ENCODE measurements around the gene LONP1.

Gene LONP1

DNA sequence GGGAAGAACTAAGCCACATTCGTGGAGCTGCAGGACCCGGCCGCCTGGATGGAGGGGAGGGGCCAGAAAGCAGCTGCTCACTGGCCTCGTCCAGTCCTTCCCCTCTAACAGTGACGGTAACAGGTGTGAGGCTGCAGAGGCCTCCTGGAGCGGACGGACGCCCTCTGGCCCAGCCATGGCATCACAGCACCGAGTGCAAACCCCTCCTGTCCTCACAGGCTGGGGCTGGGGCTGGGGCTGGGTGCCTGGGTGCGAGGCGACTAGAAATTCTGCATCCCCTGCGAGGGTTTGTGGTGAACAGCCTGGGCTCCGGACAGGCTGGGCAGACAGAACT, 43.2 kb downstream of the LONP1 start:
- DNase-seq (ENCODE audit: low read depth in 1 of 2, low spot score in 1 of 2): no peak
- in situ Hi-C loops (cut with HindIII; ENCODE audit: low pct_unique_long_range_greater_than_20kb, low sequenced_read_pairs): no loop called here
- TF ChIP-seq JUND (IDR thresholded peaks at IDR 0.05; ENCODE audit: low read depth): no peak

DNA sequence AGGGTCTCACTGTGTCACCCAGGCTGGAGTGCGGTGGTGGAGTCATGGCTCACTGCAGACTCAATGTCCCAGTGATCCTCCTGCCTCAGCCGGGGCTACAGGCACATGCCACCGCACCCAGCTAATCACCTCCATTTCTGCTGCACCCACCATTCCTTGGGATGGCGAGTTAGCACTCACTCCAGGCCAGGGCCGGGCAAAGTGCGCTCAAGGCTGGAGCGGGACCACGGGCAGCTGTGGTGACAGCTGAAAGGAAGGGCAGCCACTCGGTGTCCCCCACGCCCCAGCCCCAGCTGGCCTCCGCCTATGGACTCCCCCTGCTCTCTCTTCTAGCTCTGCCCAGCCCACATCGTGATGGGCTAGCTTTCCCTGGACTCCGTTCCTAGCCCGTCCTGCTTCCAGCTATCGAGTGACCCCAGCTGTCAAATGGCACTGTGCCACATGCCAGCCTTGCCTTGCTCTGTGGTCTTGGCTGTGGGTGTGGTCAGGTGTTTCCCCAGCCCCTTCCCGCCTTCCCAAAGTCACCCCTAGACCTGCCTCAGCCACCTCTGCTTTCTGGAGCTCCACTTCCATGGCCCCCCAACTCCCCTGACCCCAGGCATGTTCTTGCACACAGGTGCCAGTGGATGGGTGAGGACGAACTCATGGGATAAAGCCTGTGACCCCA, 43.7 kb downstream of the LONP1 start:
- DNase-seq (ENCODE audit: low read depth in 1 of 2, low spot score in 1 of 2): no peak
- no peak for TF ChIP-seq JUND (IDR thresholded peaks at IDR 0.05; ENCODE audit: low read depth)
- in situ Hi-C loops (cut with HindIII; ENCODE audit: low pct_unique_long_range_greater_than_20kb, low sequenced_read_pairs): no loop called here

DNA sequence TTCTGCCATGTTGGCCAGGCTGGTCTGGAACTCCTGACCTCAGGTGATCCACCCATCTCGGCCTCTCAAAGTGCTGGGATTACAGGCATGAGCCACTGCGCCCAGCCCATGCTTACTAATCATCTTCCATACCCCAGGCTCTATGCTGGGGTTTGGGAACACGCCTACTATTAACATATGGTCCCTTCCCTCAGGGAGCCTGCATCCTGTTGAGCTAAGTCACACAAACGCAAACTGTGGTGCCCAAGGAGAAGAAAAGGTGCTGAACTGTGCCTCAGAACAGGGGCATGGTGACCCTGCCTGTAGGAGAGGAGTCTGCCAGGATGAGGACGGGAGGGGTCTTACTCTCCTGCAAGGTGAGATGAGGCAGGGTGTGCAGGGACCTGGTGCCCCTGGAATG, 45.2 kb downstream of the LONP1 start:
- no peak for DNase-seq (ENCODE audit: low read depth in 1 of 2, low spot score in 1 of 2)
- in situ Hi-C loops (cut with HindIII; ENCODE audit: low pct_unique_long_range_greater_than_20kb, low sequenced_read_pairs): no loop called here
- TF ChIP-seq JUND (IDR thresholded peaks at IDR 0.05; ENCODE audit: low read depth): no peak

DNA sequence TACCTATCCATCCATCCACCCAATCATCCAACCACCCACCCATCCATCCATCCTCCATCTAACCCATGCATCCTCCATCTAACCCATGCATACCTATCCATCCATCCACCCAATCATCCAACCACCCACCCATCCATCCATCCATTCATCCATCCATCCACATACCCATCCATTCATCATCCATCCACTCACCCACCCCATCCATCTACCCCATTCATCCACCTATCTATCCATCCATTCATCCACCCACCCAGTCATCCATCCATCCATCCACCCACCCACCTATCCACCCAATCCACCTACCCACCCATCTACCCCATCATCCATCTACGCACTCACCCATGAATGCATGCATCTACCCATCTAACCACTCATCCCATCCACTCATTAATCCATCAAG, 46.2 kb downstream of the LONP1 start:
- DNase-seq (ENCODE audit: low read depth in 1 of 2, low spot score in 1 of 2): no peak
- in situ Hi-C loops (cut with HindIII; ENCODE audit: low pct_unique_long_range_greater_than_20kb, low sequenced_read_pairs): no loop called here
- TF ChIP-seq JUND (IDR thresholded peaks at IDR 0.05; ENCODE audit: low read depth): no peak

DNA sequence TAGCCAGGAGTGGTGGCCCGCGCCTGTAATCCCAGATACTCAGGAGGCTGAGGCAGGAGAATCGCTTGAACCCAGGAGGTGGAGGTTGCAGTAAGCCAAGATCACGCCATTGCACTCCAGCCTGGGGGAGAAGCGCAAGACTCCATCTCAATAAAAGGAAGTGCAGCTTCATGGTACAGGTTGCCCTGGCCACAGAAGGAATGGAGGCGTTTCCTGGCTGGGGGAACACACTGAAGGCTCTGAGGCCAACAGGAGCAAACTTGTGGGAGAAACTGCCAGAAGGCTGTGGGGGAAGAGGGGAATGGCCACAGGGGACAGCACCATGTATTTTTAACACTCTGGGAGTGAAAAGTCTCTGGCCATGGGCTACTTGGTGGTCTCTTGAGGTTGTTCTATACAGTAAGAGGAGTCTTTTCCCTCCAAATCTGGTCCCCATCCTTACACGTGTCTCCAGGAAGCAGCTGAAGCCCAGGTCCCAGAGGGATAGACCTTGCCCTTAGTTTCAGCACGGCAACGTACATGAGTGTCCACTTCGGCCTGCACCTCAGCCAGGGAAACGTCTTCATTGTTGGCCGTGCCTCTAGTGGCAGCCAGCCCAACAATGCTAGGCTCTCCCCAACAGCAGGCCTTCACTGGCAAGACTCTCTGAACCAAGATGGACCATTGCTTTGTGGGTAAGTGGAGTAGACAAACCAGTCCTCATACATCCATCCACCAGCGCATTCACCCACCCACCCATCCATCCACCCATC, 47.1 kb downstream of the LONP1 start:
- no peak for DNase-seq (ENCODE audit: low read depth in 1 of 2, low spot score in 1 of 2)
- no peak for TF ChIP-seq JUND (IDR thresholded peaks at IDR 0.05; ENCODE audit: low read depth)
- in situ Hi-C loops (cut with HindIII; ENCODE audit: low pct_unique_long_range_greater_than_20kb, low sequenced_read_pairs): no loop called here

DNA sequence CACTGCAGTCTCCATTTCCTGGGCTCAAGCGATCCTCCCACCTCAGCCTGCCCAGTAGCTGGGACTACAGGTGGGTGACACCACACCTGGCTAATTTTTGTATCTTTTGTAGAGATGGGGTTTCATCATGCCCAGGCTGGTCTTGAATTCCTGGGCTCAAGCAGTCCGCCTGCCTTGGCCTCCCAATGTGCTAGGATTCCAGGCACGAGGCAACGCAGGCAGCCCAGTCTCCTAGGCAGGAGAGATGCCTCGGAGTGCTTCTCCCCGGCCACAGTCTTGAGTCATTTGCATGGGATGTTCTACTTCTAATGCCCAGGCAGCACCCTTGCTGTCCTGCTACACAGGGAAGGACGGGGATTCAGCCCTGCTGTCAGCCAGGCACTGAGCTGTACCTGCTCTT, 48.3 kb downstream of the LONP1 start:
- no peak for TF ChIP-seq JUND (IDR thresholded peaks at IDR 0.05; ENCODE audit: low read depth)
- DNase-seq (ENCODE audit: low read depth in 1 of 2, low spot score in 1 of 2): no peak
- in situ Hi-C loops (cut with HindIII; ENCODE audit: low pct_unique_long_range_greater_than_20kb, low sequenced_read_pairs): no loop called here

DNA sequence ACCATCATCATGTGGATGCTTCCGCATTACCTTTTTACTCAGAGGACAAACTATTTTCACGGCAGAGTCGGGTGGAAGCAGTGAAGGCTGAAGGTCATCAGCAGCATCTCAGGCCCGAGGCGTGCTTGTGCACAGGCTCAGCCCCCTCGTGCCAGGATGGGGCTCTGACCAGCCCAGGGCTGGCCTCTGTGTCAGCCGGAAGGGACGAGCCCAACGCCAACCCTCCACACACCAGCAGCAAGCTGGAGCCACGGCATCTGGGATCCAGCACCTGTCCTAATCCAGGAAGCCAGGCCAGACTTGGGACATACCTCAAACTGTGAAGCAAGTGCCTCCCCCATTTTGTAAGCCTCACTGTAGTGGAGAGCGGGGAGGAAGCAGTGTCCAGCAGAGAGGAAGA, 50.7 kb downstream of the LONP1 start:
- in situ Hi-C loops (cut with HindIII; ENCODE audit: low pct_unique_long_range_greater_than_20kb, low sequenced_read_pairs): no loop called here
- no peak for DNase-seq (ENCODE audit: low read depth in 1 of 2, low spot score in 1 of 2)
- no peak for TF ChIP-seq JUND (IDR thresholded peaks at IDR 0.05; ENCODE audit: low read depth)

DNA sequence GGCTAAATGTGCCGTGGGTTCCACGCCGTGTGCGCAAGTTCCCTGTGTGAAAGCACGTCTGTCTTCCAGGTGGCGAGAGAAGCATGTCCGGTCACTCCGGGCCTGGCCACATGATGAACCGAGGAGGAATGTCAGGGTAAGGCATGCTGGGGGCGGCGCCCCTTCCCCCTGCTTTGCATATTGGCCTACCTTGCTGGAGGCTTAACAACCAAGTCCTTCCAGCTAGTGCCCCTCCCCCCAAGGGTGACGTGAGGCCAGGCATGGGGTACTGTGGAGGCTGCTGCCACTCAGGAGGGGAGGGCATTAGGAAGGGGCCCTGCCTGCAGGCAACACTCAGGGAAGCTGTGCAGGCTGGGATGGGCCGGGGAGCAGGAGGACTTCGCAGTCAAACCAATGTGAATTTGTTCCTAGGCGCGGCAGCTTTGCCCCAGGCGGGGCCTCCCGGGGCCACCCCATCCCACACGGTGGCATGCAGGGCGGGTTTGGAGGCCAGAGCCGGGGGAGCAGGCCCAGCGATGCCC, 52.1 kb downstream of the LONP1 start:
- in situ Hi-C loops (cut with HindIII; ENCODE audit: low pct_unique_long_range_greater_than_20kb, low sequenced_read_pairs): no loop called here
- no peak for TF ChIP-seq JUND (IDR thresholded peaks at IDR 0.05; ENCODE audit: low read depth)
- no peak for DNase-seq (ENCODE audit: low read depth in 1 of 2, low spot score in 1 of 2)

DNA sequence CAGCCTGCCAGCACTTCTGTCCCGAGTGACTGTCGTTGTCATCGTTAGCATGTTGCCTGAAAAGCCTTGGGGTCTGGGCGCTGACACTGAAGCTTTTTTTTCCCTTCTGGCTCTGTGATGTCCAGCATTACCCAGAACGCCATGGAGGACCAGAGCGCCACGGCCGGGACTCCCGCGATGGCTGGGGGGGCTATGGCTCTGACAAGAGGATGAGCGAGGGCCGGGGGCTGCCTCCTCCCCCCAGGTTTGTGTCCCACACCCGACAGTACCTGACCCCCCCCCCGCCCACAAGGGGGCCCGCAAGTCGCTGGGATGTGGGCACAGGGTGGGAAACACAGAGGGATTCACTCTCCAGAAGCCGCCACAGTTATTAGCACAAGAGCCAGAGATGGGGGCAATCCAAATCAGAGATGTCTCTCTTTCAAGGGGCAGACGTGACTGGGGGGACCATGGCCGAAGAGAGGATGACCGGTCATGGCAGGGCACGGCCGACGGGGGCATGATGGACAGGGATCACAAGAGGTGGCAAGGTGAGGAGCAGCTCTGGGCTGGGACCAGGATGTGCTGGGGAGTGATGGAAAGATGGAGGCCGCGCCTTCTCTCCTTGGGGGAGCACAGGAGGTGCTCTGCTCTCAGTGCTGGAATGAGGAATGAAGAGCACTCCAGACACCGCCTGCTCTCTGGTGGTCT, 52.9 kb downstream of the LONP1 start:
- TF ChIP-seq JUND (IDR thresholded peaks at IDR 0.05; ENCODE audit: low read depth): no peak
- in situ Hi-C loops (cut with HindIII; ENCODE audit: low pct_unique_long_range_greater_than_20kb, low sequenced_read_pairs): no loop called here

DNA sequence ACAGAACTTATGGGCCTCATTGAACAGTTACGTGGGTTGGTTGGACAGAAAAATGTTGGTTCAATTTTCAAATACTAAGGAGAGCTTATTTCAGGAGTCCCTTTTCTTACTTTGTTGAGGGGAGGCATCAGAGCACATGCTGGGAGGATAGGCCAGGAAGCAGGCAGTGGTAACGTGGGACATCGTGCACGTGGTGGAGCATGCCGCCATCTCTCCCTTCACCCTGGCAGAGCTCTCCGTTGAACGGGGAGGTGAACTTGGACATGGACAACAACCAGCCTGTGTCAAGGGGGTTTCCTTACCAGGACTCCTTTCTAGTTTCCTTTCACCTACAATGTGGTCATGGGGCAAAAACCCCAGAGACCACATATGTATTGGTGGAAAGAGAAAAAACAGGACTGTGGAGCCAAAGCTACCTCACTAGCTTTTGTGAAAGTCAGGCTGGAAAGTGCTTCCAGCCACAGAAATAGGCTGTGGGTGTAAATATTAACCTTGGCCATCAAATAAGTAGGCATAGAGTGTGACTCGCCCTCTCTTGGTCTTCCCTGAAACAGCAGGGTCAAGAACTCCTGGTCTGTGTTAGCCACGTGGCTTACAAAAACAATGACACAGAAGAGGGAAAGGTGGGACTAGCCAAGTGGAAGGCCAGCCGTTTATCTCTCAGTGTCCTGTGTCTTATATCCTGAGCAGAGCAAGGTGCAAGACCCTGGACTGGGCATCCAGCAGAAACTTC, 54.0 kb downstream of the LONP1 start:
- in situ Hi-C loops (cut with HindIII; ENCODE audit: low pct_unique_long_range_greater_than_20kb, low sequenced_read_pairs): no loop called here
- DNase-seq (ENCODE audit: low read depth in 1 of 2, low spot score in 1 of 2): peak; percentile 13 to 47
- no peak for TF ChIP-seq JUND (IDR thresholded peaks at IDR 0.05; ENCODE audit: low read depth)

More for the DNA sequence above, 52.9 kb downstream of the LONP1 start:
- no peak for DNase-seq (ENCODE audit: low read depth in 1 of 2, low spot score in 1 of 2)

DNA sequence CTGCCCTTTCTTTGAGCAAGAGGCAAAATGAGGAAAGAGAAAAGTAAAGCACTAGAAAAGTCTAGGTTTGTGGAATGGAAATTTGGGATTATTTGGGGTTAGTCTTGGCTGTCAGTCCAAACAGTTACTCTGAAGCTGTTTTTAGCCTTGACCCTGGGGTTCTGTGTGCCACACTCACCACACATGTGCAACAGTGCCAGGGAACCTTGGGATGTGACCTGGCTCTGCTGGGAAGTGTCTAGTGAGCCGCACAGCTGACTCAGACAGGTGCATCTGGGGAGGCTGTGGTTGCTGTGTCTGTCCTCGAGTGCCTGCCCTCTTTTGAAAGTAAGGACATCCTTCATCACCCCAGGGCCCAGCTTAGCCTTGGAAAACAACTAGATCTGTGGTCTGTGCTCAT, 55.4 kb downstream of the LONP1 start:
- in situ Hi-C loops (cut with HindIII; ENCODE audit: low pct_unique_long_range_greater_than_20kb, low sequenced_read_pairs): no loop called here
- DNase-seq (ENCODE audit: low read depth in 1 of 2, low spot score in 1 of 2): no peak
- TF ChIP-seq JUND (IDR thresholded peaks at IDR 0.05; ENCODE audit: low read depth): no peak

DNA sequence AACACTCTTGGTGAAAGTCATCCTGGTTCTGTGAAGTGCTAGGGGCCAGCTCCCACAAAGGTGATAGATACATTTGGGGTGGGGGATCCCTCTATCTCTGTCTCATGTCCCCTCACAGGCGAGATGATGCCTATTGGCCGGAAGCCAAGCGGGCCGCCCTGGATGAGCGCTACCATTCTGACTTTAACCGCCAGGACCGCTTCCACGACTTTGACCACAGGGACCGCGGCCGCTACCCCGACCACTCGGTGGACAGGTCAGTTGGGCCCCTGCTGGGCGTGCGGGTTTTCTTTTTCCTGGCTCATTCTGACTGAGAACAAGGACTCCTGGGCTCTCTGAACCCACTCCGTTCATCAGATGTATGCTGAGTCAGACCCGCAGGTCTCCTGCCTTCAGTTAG, 56.0 kb downstream of the LONP1 start:
- TF ChIP-seq JUND (IDR thresholded peaks at IDR 0.05; ENCODE audit: low read depth): no peak
- in situ Hi-C loops (cut with HindIII; ENCODE audit: low pct_unique_long_range_greater_than_20kb, low sequenced_read_pairs): no loop called here

More for the DNA sequence above, 56.0 kb downstream of the LONP1 start:
- no peak for DNase-seq (ENCODE audit: low read depth in 1 of 2, low spot score in 1 of 2)
